GM12892 (cell line): Measurements from ENCODE around the gene PTMS.

Experiments
- POLR2A ChIP-seq: IDR thresholded peaks from 2 replicates; pipeline ENCODE4 v1.6.1; 2011; ENCODE audit warnings: low read depth, low read length, control low read depth
- POLR2AphosphoS5 ChIP-seq: IDR thresholded peaks from 2 replicates; pipeline ENCODE4 v1.6.1; 2011; ENCODE audit warnings: low read depth, low read length, control low read depth
- TAF1 ChIP-seq: IDR thresholded peaks from 2 replicates; pipeline ENCODE4 v1.6.1; 2011; ENCODE audit warnings: low read depth, mild to moderate bottlenecking, control low read depth, low read length, borderline replicate concordance

- no peak for TF ChIP-seq POLR2AphosphoS5
- no peak; the same call in 1 of the 2 replicates for TF ChIP-seq POLR2A
- TF ChIP-seq TAF1: no peak
These were observed 637 bp downstream of the PTMS start for GRCh38 chr12:6766651-6767349.
